Endothelial cell (in vitro differentiated cells): Measurements from ENCODE around the gene OR9Q1. TPM values are rescaled to one million over a fixed set of nuclear protein-coding genes. Genes with fewer than 3 reads are reported as not detected.

Experiments
- DNase-seq: peaks from one replicate; pipeline ENCODE4 v3.0.0; 2021; ENCODE audit warnings: low spot score
- H3K27ac Mint-ChIP-seq: one replicate; pipeline ENCODE4 v1.8.0; 2021; ENCODE audit warnings: mixed read lengths, inconsistent platforms; ENCODE audit not compliant: unreplicated experiment
- H3K27me3 Mint-ChIP-seq: one replicate; pipeline ENCODE4 v1.8.0; 2021; ENCODE audit warnings: mild to moderate bottlenecking, moderate library complexity, mixed read lengths, inconsistent platforms; ENCODE audit not compliant: unreplicated experiment
- H3K36me3 Mint-ChIP-seq: one replicate; pipeline ENCODE4 v1.8.0; 2021; ENCODE audit warnings: mild to moderate bottlenecking, low read depth, mixed read lengths, inconsistent platforms; ENCODE audit not compliant: unreplicated experiment
- H3K4me1 Mint-ChIP-seq: one replicate; pipeline ENCODE4 v1.8.0; 2021; ENCODE audit warnings: mild to moderate bottlenecking, mixed read lengths, inconsistent platforms; ENCODE audit not compliant: unreplicated experiment
- H3K4me3 Mint-ChIP-seq: one replicate; pipeline ENCODE4 v1.8.0; 2021; ENCODE audit warnings: mild to moderate bottlenecking, mixed read lengths, inconsistent platforms; ENCODE audit not compliant: unreplicated experiment
- H3K9me3 Mint-ChIP-seq: one replicate; pipeline ENCODE4 v1.8.0; 2021; ENCODE audit warnings: mixed read lengths, inconsistent platforms; ENCODE audit not compliant: unreplicated experiment
- CTCF ChIP-seq: fragments of 200-600 bp; sonication (generic); IDR thresholded peaks from one replicate; pipeline ENCODE4 v1.5.0; 2021; ENCODE audit warnings: antibody characterized with exemption; ENCODE audit not compliant: unreplicated experiment
- total RNA-seq: library from RNA; stranded (reverse); fragmentation: NEBNext Ultra II Directional; extraction: Animal tissue kit (Norgen Biotek cat#: 25700); gene quantifications from one replicate; pipeline ENCODE4 v1.2.1, GENCODE V29; 2021; ENCODE audit not compliant: unreplicated experiment

OR9Q1 gene
- total RNA-seq, 1 donor from 2014 or later, result not detected

DNA sequence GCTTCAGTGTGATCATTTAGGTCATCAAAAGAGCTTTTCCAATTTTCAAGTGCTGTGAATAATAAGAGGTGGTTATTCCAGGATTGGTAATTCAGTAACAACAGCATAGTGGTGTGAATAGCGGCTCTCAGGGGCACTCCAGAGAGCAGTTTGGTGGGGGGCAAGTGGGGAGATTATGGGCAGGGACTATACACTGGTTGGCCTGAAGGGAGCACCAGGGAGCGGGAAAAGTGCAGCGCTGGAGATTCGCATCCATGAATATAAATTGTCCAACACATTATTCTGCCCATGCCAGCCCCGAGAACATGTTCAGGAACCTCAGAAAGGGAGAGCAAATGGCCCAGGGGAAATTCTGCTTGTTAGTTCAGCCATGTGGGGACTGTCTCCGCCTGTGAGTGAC is 45.0 kb downstream of the OR9Q1 start:
- Mint-ChIP-seq H3K9me3 (no peaks in the 10 kb centered on the region), H3K27me3 (no peaks in the 10 kb centered on the region), H3K36me3 (no peaks in the 10 kb centered on the region), H3K4me1 (no peaks in the 10 kb centered on the region), H3K4me3 (no peak overlapping the region), H3K27ac (no peak overlapping the region)
- TF ChIP-seq CTCF, result no peak
- DNase-seq, result no peak

- Mint-ChIP-seq H3K27me3 (no peaks in the 10 kb centered on the region), H3K27ac (no peak overlapping the region), H3K9me3 (no peaks in the 10 kb centered on the region), H3K4me1 (no peaks in the 10 kb centered on the region), H3K4me3 (no peak overlapping the region), H3K36me3 (no peaks in the 10 kb centered on the region)
- DNase-seq, result no peak
- no peak for TF ChIP-seq CTCF
These were observed 46.9 kb downstream of the OR9Q1 start for GRCh38 chr11:58070585-58070984.

GRCh38 chr11:58075781-58076180 is 52.1 kb downstream of the OR9Q1 start:
- no peak overlapping the region for H3K4me3 Mint-ChIP-seq

GRCh38 chr11:58086528-58086927 is 62.8 kb downstream of the OR9Q1 start:
- no peaks in the 10 kb centered on the region for H3K4me1 Mint-ChIP-seq
- H3K4me3 Mint-ChIP-seq, result no peak overlapping the region
- H3K27me3 Mint-ChIP-seq, result peaks cover 3% of the 10 kb centered on the region
- DNase-seq, result no peak
- no peak for TF ChIP-seq CTCF
- H3K9me3 Mint-ChIP-seq, result no peaks in the 10 kb centered on the region
- no peak overlapping the region for H3K27ac Mint-ChIP-seq
- no peaks in the 10 kb centered on the region for H3K36me3 Mint-ChIP-seq

More at GRCh38 chr11:58075781-58076180, 52.1 kb downstream of the OR9Q1 start:
- no peak for DNase-seq
- no peaks in the 10 kb centered on the region for H3K27me3 Mint-ChIP-seq
- no peaks in the 10 kb centered on the region for H3K36me3 Mint-ChIP-seq
- H3K9me3 Mint-ChIP-seq, result no peaks in the 10 kb centered on the region
- H3K27ac Mint-ChIP-seq, result no peak overlapping the region
- no peak for TF ChIP-seq CTCF
- no peaks in the 10 kb centered on the region for H3K4me1 Mint-ChIP-seq

GRCh38 chr11:58097437-58097836 is 73.8 kb downstream of the OR9Q1 start:
- Mint-ChIP-seq H3K27me3 (no peaks in the 10 kb centered on the region), H3K4me3 (no peak overlapping the region), H3K27ac (no peak overlapping the region), H3K9me3 (no peaks in the 10 kb centered on the region), H3K4me1 (no peaks in the 10 kb centered on the region), H3K36me3 (no peaks in the 10 kb centered on the region)
- TF ChIP-seq CTCF, result no peak
- DNase-seq, result no peak
